GM18873 (cell line): ENCODE data around the gene KRTAP5-6.
"Not testable (repeated sequence)": the region's sequence is repeated elsewhere in the genome, so short reads cannot be mapped to it uniquely, and the experiment has no call there.

Experiments
- ATAC-seq: cut with Tn5 transposase; IDR thresholded peaks from one replicate; pipeline ENCODE4 v1.9.1; 2021; ENCODE audit warnings: mild to moderate bottlenecking, moderate library complexity, moderate number of reproducible peaks; ENCODE audit not compliant: unreplicated experiment, low FRiP score

The KRTAP5-6 gene

DNA sequence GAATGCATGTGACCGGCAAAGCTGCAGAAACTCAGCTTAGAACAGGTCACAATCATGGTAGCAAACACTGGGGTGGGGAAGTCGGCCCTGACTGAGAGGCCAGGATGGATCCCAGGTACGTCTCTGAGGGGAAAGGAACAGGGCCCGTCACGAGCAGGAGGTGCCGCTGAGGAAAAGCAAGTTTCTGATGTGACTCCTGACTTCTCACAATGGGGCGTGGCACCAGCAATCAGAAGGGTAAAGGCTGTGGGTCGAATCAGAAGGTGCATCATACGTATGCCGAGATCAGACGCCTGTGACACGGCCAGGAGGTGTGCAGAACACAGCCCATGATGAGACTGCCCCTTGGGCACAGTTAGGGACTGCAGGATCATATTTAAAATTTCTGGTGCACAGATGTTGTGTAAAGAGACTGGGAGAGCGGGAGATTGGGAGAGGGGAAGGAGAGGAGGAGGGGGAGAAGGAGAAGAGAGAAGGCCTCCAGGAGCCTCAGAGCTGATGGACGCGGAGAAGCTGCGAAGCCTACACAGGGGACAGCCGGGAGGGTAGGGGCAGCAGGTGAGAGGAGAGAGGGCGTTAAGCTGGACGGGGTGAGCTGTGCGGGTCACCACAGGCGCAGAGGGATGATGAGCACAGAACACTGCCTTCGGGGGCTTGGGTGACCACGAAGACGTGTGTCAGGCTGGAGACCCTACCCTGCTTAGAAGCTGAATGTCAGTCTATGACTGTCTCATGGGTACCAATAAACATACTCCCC, 36.7 kb upstream of the KRTAP5-6 start:
- ATAC-seq, result no peak

DNA sequence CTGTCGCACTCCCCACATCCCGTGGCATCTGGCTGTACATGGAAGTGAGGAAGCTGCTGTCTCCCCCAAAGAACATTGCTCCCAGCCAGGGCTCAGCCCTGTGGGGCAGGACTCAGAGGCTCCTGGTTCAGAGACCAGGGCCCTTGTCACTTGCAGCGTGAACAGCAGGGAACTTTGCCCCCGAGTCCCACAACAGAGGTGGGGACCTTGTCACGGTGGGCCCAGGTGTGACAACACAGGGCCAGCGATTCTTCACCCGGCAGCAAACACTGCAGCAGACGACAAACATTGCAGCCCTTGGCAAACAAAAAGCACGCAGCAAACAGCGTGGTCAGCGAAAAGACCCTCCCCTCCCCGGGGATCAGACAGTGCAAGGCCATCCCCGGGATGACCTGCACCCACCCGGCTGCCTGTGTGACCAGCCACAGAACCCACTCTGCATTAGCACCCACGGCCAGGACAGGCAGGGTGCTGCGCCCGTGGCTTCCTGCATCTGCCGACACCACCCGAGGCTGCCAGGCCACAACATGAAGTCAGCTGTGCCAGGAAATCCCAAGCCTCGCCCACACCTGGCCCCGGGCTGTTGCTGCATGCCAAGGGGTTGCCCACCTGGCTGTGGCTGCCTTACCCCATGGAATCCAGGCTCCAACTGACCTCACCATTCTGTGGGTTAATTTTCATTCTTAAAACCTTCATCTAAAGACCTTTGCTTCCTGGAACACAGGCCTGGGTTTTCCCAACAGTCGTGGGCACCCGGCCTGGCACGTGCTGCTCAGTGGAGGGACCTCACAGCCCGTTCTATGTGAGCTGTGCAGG, 35.3 kb upstream of the KRTAP5-6 start:
- not testable (repeated sequence) for ATAC-seq

DNA sequence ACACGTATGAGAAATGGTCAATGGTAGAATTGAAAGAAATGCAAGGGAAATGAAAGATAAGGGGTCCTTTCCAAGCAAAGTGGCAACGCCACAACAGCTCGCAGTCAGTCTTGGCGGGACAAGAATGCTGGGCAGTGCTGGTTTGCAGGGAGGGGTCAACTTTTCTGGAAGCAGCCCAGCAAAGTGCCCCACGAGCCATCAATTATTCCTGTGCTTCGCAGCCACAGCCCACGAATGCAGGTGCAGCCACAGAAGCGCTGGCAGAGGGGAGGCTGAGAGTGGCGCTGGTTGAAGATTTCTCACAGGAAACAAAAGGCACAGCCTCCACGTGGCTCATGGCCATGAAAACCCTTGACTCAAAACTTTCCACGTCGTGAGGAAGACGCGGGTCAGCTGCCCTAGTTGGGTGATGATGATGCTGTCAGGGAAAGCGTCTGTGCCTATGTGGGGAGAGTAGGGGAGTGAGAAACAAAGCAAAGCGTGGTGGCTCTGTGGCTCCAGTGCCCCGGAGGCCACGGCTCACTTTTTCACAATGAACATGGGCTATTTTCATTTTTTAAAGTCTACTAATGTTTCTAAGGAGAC, 34.2 kb upstream of the KRTAP5-6 start:
- ATAC-seq, result not testable (repeated sequence)

DNA sequence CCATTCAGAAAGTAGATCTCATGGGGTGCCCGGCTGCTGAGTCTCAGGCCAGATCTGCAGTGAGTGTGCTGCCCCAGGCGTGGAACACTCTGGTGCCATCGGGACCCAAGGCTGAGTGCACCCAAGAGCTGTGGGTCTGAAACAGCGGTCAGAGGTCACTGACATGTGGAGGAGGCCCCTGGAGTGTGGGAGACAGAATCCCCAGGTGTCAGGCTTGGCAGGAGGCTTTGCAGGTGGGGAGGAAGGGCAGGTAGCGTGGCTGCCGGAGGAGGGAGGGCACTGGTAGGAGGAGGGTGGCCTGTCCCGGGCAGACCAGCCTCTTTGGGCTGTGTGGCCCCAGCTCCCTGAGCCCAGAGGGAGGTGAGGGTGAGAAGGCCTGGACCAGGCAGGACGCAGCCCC, 31.7 kb upstream of the KRTAP5-6 start:
- ATAC-seq, result no peak

DNA sequence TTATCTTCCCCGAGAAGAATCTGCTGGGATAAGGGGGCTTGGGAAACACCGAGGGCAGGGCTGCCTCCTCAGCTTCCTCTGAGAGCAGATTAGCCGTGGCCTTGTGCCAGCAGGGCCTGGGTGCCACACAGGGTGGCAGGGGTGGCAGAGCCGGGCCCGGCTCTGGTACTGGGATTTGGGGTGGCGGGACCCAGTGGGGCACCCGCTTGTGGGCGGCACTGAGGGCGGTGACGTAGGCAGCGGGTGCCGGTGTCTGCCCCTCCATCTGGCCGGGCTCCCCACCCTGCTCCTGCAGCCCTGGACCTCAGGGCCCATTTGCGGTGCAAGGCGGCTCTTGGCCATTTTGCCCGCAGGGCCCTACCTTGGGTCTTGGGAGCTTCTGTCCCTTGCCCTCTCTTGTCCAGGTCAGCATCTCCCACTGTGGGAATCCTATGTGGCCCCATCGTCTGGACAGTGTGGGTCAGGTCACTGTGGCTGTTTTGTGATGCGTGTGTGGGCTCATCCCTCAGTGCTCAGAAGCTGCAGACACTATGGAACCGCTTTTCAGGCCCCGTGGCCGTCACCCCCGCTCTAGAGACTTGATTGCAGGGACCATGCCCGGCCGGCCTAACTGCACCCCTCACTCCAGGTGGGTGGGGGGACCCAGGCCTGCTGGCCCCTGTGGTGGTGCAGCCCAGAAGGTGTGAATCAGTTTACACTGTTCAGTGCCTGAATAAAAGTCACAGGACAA, 29.7 kb upstream of the KRTAP5-6 start:
- ATAC-seq, result no peak

DNA sequence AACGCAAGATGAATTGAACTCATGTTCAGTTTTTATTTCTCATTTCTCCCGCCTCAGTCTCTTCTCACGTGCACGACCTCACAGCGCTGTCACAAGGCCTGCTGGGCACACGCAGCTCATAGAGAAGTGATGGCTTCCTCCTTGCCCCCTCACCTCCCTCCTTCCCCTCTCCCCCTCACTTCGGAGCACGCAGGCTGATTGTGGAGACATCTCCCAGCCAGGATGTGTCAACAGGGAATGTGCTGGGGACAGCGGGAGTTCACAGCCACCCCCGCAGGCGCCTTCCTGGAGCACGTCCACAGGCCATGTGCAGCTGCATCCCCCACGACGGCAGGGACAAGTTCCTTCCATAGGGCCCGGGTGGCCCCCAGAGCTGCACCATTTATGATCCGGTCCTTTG, 29.1 kb upstream of the KRTAP5-6 start:
- ATAC-seq, result no peak

DNA sequence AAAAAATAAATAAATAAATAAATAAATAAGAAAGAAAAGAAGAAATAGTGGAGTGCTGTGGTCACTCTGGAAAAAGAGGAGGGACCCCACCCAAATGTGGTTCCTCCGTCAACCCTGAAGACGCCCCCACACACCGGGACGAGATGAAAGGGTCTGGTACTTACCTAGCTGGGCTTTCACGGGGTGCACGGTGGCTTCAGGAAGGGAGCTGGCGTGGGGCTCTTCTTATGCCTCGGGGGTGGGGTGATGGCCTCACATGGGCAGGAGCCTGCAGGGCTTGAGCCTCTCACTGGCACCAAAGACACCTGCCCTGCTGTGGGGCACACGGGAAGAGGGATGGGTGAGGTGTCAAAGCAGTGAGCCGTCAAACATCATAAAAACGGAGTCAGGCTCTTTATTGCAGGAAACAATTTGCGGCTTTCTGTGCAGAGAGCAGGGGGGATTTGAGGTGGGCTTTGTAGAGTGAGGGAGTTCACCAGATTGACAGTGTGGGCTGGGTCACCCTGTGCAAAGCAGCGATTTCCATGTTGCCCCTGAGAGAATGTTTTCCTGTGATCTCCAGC, 28.0 kb upstream of the KRTAP5-6 start:
- no peak for ATAC-seq

DNA sequence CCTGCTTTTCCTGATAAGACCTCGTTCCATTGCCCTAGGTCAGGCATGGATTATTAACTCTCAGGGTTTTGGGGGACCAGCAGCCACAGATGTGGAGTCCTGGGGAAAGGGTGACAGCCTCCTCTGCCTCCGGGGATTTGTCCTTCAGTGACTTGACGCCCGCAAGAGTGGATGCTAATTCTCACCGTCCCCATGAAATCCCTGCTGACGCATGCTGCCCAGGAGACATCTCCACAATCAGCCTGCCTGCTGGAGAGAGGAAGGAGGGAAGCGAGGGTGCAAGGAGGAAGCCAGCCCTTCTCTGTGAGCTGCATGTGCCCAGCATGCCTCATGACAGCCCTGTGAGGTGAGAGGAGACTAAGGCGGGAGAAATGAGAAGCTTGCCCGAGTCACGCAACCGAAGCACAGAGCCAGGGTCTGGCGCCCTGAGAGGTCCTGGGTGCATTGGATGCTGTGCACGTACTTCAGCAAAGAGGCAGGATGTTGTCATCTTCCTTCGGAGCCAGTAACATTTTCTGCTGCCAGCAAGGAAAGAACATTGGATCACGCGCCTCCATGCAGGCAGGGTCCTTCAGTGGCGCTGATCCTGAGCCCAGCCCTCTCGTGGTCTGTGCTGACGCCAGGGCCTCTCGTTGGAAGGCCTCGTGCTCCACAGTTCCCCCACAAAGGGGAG, 27.3 kb upstream of the KRTAP5-6 start:
- no peak for ATAC-seq

DNA sequence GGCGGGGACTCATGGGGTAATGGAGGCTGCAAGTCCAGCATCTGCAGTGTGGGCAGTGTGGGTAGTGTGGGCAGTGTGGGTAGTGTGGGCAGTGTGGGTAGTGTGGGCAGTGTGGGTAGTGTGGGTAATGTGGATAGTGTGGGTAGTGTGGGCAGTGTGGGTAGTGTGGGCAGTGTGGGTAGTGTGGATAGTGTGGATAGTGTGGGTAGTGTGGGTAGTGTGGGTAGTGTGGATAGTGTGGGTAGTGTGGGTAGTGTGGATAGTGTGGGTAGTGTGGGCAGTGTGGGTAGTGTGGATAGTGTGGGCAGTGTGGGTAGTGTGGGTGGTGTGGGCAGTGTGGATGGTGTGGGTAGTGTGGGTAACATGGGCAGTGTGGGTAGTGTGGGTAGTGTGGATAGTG, 26.5 kb upstream of the KRTAP5-6 start:
- ATAC-seq, result not testable (repeated sequence)

DNA sequence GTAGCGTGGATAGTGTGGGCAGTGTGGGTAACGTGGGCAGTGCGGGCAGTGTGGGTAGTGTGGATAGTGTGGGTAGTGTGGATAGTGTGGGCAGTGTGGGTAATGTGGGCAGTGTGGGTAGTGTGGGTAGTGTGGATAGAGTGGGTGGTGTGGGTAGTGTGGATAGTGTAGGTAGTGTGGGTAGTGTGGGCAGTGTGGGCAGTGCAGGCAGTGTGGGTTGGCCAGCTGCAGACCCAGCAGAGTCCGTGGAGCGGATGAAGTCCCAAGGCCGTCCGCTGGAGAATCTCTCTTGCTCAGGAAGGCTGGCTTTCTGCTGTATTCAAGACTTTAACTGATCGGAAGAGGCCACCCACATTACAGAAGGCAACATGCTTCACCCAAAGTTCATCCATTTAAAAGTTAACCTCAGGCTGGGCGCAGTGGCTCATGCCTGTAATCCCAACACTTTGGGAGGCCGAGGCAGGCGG, 26.1 kb upstream of the KRTAP5-6 start:
- no peak for ATAC-seq

DNA sequence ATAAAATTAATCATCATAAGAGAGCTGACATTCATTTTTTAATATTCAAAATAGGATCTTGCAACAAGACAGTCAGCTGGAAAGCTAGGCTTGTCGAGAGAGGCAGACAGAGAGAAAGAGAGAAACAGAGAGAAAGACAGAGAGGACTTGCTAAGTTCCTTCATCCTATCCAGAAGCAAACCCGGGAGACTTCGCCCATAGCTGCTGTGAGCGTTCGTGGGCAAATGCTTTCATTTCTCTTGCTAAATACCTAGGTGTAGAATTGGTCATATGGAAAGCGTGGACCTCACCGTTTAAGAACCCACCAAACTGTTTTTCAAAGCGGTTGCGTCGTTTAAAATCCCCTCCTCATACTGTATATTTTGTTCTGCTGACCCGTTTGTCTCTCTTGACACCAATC, 25.3 kb upstream of the KRTAP5-6 start:
- no peak for ATAC-seq

DNA sequence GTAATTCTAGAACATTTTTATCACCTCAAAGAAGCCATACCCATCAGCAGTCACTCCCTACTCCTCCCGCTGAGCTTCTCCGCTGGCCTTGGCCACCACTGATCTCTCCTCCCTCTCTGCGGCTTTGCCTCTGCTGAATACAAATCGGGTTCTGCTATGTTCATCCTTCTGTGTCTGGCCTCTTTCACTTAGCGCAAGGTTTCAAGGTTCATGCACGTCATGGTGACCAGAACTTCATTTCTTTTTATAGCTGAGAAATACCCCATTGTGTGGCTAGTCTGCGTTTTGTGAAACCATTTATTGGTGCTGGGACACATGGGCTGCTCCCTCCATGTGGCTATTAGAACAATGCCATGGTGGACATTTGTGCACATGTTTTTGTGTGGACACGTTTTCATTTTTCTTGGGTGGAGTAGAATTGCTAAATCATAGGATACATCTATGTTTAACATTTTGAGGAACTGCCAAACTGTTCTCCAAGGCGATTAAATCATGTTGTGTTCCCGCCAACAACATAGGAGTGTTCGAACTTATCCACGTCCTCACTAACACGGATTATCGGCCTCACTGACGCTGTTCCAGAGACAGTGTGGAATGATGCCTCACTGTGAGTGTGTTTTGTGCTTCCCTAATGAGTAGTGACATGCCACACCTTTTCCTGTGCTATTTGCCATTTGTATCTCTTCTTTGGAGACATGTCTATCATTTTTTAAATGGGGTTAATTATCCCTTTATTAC, 24.2 kb upstream of the KRTAP5-6 start:
- ATAC-seq, result no peak

DNA sequence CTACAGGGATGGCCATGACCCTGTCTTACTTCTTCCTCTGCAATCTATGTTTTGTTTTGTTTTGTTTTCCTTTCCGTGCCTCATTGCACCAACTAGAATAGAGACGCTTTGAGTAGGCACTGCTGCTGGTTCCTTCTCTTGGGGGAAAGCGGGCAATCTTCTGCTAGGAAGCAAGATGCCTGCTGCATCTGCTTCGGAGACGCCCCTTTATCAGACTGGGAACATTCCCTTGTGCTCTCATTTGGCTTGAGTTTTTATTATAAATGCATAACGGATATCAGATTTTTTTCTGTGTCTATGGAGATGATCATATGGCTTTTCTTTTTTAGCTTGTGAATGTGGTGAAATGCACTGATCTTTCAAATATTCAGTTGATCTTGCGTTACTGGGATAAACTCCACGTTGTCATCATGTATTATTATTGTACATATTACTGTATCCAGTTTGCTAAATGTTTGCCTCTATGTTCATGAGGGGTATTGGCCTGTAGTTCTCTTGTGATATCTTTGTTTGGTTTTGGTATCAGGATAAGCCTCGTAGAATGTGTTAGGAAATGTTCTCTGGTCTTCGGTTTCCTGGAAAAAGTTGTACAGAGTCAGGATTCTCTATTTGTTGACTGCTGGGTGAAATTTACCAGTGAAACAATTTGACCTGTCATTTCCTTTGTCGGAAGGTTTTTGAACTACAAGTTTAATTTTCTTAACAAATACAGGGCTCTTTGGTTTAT, 23.4 kb upstream of the KRTAP5-6 start:
- ATAC-seq, result no peak

DNA sequence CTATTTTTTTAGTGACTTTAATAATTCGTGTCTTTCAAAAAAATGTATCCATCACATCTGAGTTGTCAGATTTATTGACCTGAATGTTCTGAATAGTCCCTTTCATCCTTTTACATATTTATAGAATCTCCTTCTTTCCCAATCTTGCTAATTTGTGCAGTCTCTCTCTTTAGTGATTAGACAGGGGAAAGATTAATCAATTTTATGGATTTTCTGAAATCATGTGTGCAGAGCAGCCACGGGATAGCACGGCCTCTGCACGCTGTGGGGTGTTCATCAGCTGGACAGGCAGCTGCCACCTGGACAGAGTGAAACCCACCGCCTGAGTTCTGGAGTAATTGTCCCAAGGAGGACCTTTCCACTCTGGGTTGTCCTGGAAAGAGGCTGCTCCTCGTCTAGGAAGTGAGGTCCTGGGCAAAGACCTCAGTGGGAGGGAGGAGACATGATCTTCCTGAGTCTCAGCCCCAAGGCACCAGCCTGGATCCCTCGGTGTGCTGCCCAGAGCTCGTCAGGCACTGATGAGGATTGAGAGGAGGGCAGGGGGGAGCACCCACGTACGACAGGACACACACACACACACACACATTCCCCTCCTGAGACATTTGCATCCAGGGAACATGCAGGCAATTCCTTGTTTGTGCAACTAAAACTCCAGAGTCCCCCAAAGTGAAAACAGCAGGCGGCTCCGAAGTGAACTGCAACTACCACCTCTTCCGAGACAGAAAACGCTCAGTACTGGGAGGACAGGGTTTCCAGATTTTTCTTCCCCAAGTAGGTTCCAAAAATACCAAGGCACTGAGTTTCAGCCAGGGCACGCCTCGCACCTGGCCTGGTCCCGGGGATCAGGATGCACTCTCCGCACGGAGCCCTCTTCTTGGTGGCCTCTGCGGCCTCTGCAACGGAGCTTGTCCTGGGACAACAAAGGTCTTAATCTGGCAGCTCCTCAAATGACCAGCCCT, 22.5 kb upstream of the KRTAP5-6 start:
- no peak for ATAC-seq

DNA sequence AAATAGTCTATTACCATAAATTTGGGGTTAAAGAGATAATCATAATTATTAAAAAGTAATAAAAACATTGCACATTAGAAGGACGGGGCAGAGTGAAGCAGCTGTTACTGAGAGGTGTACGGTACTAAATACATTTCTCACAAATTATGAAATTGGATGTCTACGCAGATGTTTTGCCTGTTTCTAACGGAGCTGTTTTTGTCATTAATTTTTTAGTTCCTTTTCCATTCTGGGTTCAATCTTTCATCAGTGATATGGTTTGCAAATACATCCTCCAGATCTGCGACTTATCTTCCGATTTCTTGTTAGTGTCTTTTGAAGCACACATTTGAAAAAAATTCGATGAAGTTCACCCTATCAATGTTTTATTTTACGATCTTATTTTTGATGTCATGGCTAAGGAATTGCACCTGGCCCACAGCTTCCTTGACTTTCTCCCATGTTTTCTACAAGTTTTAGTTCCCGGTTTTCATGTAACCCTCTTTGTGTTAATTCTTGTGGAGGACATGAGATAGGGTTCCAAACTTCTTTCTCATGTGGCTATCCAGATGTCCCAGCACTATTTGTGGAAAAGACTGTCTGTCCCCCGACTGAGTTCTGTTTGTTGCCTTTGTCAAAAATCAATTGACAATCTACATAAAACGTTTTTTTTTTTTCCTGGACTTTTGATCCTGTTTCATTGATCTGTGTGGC, 21.3 kb upstream of the KRTAP5-6 start:
- ATAC-seq, result no peak

DNA sequence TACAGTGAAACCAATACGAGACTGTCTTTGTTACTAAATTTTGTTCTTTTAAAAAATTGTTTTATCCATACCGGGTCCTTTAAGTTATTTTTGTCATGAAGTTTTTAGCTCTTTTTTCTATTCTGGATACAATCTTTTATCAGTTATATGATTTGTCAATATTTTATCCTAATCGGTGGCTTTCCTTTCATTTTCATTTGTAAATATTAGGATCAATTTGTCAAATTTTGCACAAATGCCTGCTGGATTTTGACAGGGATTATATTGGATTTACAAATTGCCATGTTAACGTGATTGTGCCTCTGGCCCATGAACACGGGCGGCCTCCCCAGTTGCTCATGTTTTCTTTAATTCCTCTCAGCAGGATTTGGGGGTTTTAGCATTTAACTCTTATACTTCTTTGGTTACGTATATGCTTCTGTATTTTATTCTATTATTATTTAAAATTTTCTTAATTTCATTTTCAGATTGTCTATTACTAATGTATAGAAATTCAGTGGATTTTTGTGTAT, 20.7 kb upstream of the KRTAP5-6 start:
- no peak for ATAC-seq

DNA sequence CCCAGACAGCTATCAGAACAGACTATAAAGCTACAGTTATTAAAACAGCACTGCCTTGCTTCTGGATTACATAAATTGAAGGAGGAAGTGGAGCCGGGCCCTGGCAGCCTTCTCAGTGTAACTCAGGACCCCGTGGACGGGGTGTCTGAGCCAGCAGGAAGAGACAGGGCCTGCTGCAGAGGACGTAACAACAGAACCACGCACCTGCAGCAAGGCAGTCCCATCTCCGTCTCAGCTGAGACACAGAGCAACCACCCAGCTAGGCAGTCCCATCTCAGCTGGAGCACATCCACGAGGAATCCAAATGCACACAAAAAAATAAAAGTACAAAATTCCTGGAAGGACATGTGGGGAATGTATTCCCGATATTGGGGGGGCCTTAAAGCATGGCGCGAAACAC, 17.1 kb upstream of the KRTAP5-6 start:
- ATAC-seq, result no peak
